K562 (cell line): ENCODE measurements around the gene HSPA5. TPM values are rescaled to one million over a fixed set of nuclear protein-coding genes. Genes with fewer than 3 reads are reported as not detected.

Source experiments
- CCNT2 ChIP-seq: IDR thresholded peaks from 2 replicates; pipeline ENCODE4 v1.6.1; 2011; ENCODE audit warnings: borderline replicate concordance, low read depth, mild to moderate bottlenecking, moderate library complexity, mixed read lengths, low read length; ENCODE audit not compliant: insufficient read length; ENCODE audit errors: extremely low read depth
- CHD1 ChIP-seq: fragments of 200-600 bp; sonication (generic); IDR thresholded peaks from one replicate; pipeline ENCODE4 v1.6.1; 2012; ENCODE audit warnings: mild to moderate bottlenecking, moderate library complexity, low read length, inconsistent platforms
- MYC ChIP-seq, 2 experiments: fragments of 250-450 bp in 1 of 2; sonication (Bioruptor Pico) in 1 of 2; IDR thresholded peaks; 2 replicates each; pipeline versions ENCODE4 v1.5.1 to v1.6.1; 2012 to 2021; ENCODE audit warnings: low read depth in 2 of 2, borderline replicate concordance in 1 of 2, improper control_type of control experiment in 1 of 2, low read length in 1 of 2, mild to moderate bottlenecking in 1 of 2, moderate library complexity in 1 of 2
- PHF20 ChIP-seq: fragments of 450-650 bp; IDR thresholded peaks from 2 replicates; pipeline ENCODE4 v1.6.1; 2018; ENCODE audit not compliant: partially characterized antibody
- PML ChIP-seq: IDR thresholded peaks from 2 replicates; pipeline ENCODE4 v1.6.1; 2012; ENCODE audit warnings: low read length, inconsistent platforms
- POLR2AphosphoS5 ChIP-seq: IDR thresholded peaks from 2 replicates; pipeline ENCODE4 v1.6.1; 2011; ENCODE audit warnings: mild to moderate bottlenecking, low read depth, low read length, moderate library complexity; ENCODE audit not compliant: control insufficient read depth, insufficient read depth
- POLR2G ChIP-seq: fragments of 200-400 bp; formaldehyde crosslinking; IDR thresholded peaks from 2 replicates; pipeline ENCODE4 v1.6.1; 2017; ENCODE audit warnings: low read depth, mild to moderate bottlenecking, antibody characterized with exemption, low read length, moderate library complexity
- POLR2H ChIP-seq: IDR thresholded peaks from 2 replicates; pipeline ENCODE4 v1.6.1; 2016; ENCODE audit warnings: missing genetic modification characterization, low read depth, mild to moderate bottlenecking, control low read depth, missing compliant biosample characterization, moderate library complexity
- PURB ChIP-seq: sonication (generic); formaldehyde crosslinking; IDR thresholded peaks from 2 replicates; pipeline ENCODE4 v1.9.0; 2021; ENCODE audit warnings: low read depth, mild to moderate bottlenecking, missing genetic modification reagents
- polyA plus RNA-seq, 8 experiments: library from polyadenylated mRNA; depleted of rRNA in 4 of 8; stranded (reverse) in 5 of 8; unstranded in 3 of 8; fragments of >200 nt; fragmentation: Nextera tagmentation in 2 of 8; fragmentation: Illumina TruSeq in 1 of 8; extraction: Ambion mirVana in 2 of 8; extraction: Trizol in 1 of 8; gene quantifications; 2 replicates each; pipeline versions ENCODE4 v1.2.1 to v1.2.3, GENCODE V29; 2011 to 2014; ENCODE audit warnings: inconsistent platforms in 1 of 8, missing spikeins in 1 of 8
- total RNA-seq, 7 experiments: library from RNA; depleted of rRNA in 6 of 7; stranded (reverse); fragments of >200 nt in 6 of 7; fragmentation: Illumina TruSeq in 2 of 7; extraction: Trizol in 2 of 7; gene quantifications; 2 replicates each; pipeline versions ENCODE4 v1.2.1 to v1.2.3, GENCODE V29; 2011 to 2021; ENCODE audit warnings: low replicate concordance in 1 of 7
- TF ChIP-seq, protein P1 (sequence below): sonication (generic); formaldehyde crosslinking; IDR thresholded peaks from 2 replicates; pipeline ENCODE4 v1.8.0; 2022; ENCODE audit warnings: missing genetic modification reagents, mild to moderate bottlenecking, borderline replicate concordance
- TF ChIP-seq, protein P2 (sequence below): sonication (generic); IDR thresholded peaks from 2 replicates; pipeline ENCODE4 v1.6.1; 2016
- TF ChIP-seq, protein P3 (sequence below): sonication (generic); formaldehyde crosslinking; IDR thresholded peaks from 2 replicates; pipeline ENCODE4 v1.8.1; 2023; ENCODE audit warnings: missing genetic modification reagents, mild to moderate bottlenecking, borderline replicate concordance
- TF ChIP-seq, protein P4 (sequence below): fragments of 250-450 bp; sonication (Bioruptor Pico); IDR thresholded peaks from 2 replicates; pipeline ENCODE4 v1.5.0; 2022; ENCODE audit warnings: mild to moderate bottlenecking

The HSPA5 gene
- total and polyA plus RNA-seq, 9 of the 15 experiments (the other 6 are each of a cell fraction or from before 2014, with no cell fraction given), result 48.0 to 265 (median 113) TPM

DNA sequence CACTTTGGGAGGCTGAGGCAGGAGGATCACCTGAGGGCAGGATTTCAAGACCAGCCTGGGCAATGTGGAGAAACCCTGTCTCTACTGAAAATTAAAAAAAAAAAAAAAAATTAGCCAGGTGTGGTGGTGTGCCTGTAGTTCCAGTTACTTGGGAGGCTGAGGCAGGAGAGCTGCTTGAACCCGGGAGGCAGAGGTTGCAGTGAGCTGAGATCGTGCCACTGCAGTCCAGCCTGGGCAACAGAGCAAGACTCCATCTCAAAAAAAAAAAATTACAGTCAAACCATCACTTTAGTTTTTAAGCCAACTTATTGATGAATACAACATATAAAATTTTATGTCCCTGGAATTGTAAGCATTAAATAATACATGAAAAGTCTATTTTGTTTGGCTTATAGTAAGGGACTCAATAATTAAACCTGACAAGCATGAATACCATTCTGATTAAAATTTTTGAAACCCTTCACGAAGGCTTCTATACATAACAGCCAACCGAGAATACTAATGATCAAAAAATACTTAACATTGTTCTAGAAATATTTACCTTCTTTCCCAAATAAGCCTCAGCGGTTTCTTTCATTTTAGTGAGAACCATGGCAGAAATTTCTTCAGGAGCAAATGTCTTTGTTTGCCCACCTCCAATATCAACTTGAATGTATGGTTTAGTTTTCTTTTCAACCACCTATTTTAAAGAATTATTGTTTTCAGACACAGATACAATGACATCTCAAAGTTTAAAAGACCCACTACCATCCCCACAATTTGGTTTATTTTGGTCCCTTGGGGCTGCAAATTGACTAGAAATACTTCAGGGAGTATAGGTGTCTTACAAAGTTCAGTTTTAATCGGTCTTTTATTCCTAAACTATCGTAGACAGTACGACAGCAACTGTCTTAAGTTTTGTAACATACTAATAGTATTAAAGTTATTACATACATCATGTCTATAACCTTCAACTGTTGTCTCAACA is 1.2 kb downstream of the HSPA5 start (continued):
- TF ChIP-seq, protein P1, sequence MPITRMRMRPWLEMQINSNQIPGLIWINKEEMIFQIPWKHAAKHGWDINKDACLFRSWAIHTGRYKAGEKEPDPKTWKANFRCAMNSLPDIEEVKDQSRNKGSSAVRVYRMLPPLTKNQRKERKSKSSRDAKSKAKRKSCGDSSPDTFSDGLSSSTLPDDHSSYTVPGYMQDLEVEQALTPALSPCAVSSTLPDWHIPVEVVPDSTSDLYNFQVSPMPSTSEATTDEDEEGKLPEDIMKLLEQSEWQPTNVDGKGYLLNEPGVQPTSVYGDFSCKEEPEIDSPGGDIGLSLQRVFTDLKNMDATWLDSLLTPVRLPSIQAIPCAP (CRISPR knock-in tag), result no peak
- TF ChIP-seq PURB (no peak), CHD1 (peak; percentile 25), CCNT2 (peak; percentile 29), PML (peak; percentile 34; the same call in 1 of the 2 replicates), POLR2G (peak; percentile 71), POLR2AphosphoS5 (peak; percentile 54), PHF20 (no peak), MYC (IDR thresholded peaks at IDR 0.05; ENCODE audit: low read depth, low read length) (no peak), MYC (CRISPR knock-in tag; IDR thresholded peaks at IDR 0.05; ENCODE audit: borderline replicate concordance, low read depth) (no peak), POLR2H (tag) (peak; percentile 56; the same call in 1 of the 2 replicates)
- TF ChIP-seq, protein P2, sequence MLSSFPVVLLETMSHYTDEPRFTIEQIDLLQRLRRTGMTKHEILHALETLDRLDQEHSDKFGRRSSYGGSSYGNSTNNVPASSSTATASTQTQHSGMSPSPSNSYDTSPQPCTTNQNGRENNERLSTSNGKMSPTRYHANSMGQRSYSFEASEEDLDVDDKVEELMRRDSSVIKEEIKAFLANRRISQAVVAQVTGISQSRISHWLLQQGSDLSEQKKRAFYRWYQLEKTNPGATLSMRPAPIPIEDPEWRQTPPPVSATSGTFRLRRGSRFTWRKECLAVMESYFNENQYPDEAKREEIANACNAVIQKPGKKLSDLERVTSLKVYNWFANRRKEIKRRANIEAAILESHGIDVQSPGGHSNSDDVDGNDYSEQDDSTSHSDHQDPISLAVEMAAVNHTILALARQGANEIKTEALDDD, result no peak
- TF ChIP-seq, protein P3, sequence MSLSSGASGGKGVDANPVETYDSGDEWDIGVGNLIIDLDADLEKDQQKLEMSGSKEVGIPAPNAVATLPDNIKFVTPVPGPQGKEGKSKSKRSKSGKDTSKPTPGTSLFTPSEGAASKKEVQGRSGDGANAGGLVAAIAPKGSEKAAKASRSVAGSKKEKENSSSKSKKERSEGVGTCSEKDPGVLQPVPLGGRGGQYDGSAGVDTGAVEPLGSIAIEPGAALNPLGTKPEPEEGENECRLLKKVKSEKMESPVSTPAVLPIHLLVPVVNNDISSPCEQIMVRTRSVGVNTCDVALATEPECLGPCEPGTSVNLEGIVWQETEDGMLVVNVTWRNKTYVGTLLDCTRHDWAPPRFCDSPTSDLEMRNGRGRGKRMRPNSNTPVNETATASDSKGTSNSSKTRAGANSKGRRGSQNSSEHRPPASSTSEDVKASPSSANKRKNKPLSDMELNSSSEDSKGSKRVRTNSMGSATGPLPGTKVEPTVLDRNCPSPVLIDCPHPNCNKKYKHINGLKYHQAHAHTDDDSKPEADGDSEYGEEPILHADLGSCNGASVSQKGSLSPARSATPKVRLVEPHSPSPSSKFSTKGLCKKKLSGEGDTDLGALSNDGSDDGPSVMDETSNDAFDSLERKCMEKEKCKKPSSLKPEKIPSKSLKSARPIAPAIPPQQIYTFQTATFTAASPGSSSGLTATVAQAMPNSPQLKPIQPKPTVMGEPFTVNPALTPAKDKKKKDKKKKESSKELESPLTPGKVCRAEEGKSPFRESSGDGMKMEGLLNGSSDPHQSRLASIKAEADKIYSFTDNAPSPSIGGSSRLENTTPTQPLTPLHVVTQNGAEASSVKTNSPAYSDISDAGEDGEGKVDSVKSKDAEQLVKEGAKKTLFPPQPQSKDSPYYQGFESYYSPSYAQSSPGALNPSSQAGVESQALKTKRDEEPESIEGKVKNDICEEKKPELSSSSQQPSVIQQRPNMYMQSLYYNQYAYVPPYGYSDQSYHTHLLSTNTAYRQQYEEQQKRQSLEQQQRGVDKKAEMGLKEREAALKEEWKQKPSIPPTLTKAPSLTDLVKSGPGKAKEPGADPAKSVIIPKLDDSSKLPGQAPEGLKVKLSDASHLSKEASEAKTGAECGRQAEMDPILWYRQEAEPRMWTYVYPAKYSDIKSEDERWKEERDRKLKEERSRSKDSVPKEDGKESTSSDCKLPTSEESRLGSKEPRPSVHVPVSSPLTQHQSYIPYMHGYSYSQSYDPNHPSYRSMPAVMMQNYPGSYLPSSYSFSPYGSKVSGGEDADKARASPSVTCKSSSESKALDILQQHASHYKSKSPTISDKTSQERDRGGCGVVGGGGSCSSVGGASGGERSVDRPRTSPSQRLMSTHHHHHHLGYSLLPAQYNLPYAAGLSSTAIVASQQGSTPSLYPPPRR (CRISPR knock-in tag), result peak; percentile 33; the same call in 1 of the 2 replicates
- TF ChIP-seq, protein P4, sequence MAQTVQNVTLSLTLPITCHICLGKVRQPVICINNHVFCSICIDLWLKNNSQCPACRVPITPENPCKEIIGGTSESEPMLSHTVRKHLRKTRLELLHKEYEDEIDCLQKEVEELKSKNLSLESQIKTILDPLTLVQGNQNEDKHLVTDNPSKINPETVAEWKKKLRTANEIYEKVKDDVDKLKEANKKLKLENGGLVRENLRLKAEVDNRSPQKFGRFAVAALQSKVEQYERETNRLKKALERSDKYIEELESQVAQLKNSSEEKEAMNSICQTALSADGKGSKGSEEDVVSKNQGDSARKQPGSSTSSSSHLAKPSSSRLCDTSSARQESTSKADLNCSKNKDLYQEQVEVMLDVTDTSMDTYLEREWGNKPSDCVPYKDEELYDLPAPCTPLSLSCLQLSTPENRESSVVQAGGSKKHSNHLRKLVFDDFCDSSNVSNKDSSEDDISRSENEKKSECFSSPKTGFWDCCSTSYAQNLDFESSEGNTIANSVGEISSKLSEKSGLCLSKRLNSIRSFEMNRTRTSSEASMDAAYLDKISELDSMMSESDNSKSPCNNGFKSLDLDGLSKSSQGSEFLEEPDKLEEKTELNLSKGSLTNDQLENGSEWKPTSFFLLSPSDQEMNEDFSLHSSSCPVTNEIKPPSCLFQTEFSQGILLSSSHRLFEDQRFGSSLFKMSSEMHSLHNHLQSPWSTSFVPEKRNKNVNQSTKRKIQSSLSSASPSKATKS (CRISPR knock-in tag), result no peak
